ELR (cell line): ENCODE results near the gene CDKN2D.
"Not testable (repeated sequence)": the region's sequence is repeated elsewhere in the genome, so short reads cannot be mapped to it uniquely, and the experiment has no call there.

Experiments
- DNase-seq: peaks from one replicate; pipeline ENCODE4 v3.0.0-alpha.2; 2015; ENCODE audit warnings: low read depth

CDKN2D gene

GRCh38 chr19:10551698-10552301 lies 17.0 kb downstream of the CDKN2D start:
- peak; percentile 57 for DNase-seq

- DNase-seq, result not testable (repeated sequence)
Measured at GRCh38 chr19:10551006-10551405, 17.8 kb downstream of the CDKN2D start.

- no peak for DNase-seq
Measured at GRCh38 chr19:10550336-10550735, 18.4 kb downstream of the CDKN2D start.

GRCh38 chr19:10549733-10550132 lies 19.0 kb downstream of the CDKN2D start:
- DNase-seq, result no peak

- DNase-seq, result no peak
Measured at GRCh38 chr19:10548746-10549276, 20.0 kb downstream of the CDKN2D start.

- DNase-seq, result no peak
Measured at GRCh38 chr19:10546817-10547216, 22.0 kb downstream of the CDKN2D start.

GRCh38 chr19:10544753-10545251 lies 24.0 kb downstream of the CDKN2D start:
- DNase-seq, result no peak

GRCh38 chr19:10544242-10544752 lies 24.5 kb downstream of the CDKN2D start:
- peak; percentile 49 for DNase-seq

GRCh38 chr19:10543420-10544241 lies 25.1 kb downstream of the CDKN2D start, which contains the start of gene ATG4D:
ATG4D (plus strand) TSS chr19:10543904; CDS start chr19:10544091, 187 bp downstream.
- peak; percentile 78 for DNase-seq

- DNase-seq, result no peak
Measured at GRCh38 chr19:10543059-10543419, 25.7 kb downstream of the CDKN2D start.

GRCh38 chr19:10539016-10539415 lies 29.8 kb downstream of the CDKN2D start:
- DNase-seq, result not testable (repeated sequence)

- DNase-seq, result no peak
Measured at GRCh38 chr19:10538204-10538983, 30.4 kb downstream of the CDKN2D start.

GRCh38 chr19:10537668-10538067 lies 31.1 kb downstream of the CDKN2D start:
- DNase-seq, result no peak

- DNase-seq, result no peak
Measured at GRCh38 chr19:10535613-10536012, 33.2 kb downstream of the CDKN2D start.

- peak; percentile 35 for DNase-seq
Measured at GRCh38 chr19:10533646-10534386, 35.0 kb downstream of the CDKN2D start.

- no peak for DNase-seq
Measured at GRCh38 chr19:10532457-10532856, 36.3 kb downstream of the CDKN2D start.

GRCh38 chr19:10526887-10527286 lies 41.9 kb downstream of the CDKN2D start:
- DNase-seq, result not testable (repeated sequence)

- DNase-seq, result no peak
Measured at GRCh38 chr19:10525636-10526035, 43.1 kb downstream of the CDKN2D start.

- no peak for DNase-seq
Measured at GRCh38 chr19:10523135-10523636, 45.6 kb downstream of the CDKN2D start.

- DNase-seq, result no peak
Measured at GRCh38 chr19:10521461-10522171, 47.2 kb downstream of the CDKN2D start.
